HG02623 (cell line): ENCODE data around the gene TNFRSF12A.
"Not testable (repeated sequence)": the region's sequence is repeated elsewhere in the genome, so short reads cannot be mapped to it uniquely, and the experiment has no call there.

Source experiments
- ATAC-seq: cut with Tn5 transposase; IDR thresholded peaks from one replicate; pipeline ENCODE4 v1.9.1; 2021; ENCODE audit warnings: moderate library complexity; ENCODE audit not compliant: unreplicated experiment

TNFRSF12A gene

DNA sequence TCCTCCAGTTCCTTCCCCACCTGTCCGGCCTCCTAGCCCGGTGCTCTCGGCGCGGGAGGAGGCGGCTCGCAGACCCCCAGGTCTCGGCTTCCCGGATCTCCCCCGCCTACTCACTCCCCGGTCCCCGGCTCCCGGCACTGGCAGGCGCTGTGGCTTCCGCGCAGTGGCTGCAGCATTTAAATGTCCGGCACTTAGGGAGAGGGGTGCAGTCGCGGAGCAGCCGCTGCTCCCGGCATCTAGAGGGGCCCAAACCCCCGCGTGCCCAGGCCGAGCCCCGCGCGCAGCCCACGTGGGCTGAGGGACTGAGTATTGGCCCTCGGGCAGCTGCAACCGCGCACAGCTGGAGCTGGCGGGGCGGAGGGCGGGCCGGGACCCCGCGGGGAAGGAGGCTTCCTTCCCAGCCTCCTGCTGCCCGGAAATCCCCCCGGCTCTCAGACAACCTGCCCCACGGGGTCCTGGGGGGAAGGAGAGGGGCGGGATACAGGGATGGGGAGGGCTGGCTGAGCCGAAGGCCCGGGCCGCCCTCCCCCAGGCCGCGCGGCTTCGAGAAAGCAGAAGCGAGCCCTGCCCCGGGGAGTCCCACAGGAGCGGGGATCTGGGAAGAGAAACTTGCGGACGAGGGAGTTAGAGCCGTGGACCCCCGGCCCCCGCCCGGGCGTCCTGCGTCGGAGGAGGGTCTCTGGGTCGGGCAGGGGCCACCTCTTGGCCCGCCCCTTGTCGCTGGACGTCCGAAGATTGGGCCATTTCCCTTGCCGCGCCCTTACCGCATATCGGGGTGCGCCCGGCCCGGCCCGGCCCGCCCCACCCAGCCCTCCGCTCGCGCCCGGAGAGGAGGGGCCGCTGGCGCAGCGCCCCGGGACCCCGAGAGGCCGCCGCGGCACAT lies 25.8 kb downstream of the TNFRSF12A start, which contains the start of gene MMP25:
Gene MMP25 (plus strand): TSS at position 804 of the 883 bp plus-strand sequence. CDS start 357 bp downstream, outside the sequence.
- ATAC-seq, result no peak

DNA sequence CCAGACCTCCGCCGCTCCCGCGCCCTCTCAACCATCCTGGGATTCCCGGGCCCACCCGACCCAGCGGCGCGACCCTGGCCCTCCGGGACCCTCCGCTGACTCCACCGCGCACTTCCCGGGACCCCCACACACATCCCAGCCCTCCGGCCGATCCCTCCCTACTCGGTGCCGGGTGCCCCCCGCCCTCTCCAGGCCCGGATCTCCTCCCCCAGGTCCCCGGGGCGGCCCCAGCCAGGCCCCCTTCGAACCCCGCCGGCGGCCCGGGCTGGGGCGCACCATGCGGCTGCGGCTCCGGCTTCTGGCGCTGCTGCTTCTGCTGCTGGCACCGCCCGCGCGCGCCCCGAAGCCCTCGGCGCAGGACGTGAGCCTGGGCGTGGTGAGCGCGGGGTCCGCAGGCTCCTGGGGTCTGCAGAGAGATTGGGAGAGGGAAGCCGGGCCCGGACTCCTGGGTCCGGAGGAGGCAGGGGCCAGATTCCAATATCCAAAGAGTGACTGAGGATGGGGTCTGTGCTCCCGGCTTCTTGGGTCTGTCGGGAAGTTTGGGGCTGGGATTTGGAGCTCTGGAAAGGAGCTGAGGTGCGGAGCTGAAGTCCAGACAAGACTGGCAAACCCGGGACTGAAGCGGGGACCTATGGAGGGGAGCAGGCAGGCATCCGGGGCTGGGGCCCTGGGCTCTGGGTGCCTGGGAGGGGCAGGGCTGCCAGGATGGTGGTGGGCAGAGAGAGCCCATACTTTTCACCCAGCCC lies 26.6 kb downstream of the TNFRSF12A start:
- no peak for ATAC-seq

DNA sequence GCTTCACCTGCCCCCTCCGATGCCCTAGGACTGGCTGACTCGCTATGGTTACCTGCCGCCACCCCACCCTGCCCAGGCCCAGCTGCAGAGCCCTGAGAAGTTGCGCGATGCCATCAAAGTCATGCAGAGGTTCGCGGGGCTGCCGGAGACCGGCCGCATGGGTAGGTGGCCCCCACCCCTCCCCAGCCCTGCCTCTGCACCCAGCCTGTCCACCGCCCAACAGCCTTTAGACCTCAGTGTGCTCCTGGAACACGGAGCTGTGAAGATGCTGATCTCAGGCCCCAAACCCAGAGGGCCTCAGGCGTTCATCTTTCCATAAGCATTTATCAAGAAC lies 27.2 kb downstream of the TNFRSF12A start:
- no peak for ATAC-seq

DNA sequence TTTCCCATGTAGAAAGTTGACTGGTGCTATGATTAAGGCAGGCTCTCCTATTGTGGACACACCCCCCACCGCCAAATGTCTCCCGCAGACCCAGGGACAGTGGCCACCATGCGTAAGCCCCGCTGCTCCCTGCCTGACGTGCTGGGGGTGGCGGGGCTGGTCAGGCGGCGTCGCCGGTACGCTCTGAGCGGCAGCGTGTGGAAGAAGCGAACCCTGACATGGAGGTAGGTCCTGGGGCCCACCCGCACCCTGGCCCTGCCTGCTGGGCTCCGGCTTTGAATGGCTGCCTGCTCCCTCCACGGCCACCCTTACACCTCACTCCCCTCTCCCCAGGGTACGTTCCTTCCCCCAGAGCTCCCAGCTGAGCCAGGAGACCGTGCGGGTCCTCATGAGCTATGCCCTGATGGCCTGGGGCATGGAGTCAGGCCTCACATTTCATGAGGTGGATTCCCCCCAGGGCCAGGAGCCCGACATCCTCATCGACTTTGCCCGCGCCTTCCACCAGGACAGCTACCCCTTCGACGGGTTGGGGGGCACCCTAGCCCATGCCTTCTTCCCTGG lies 29.8 kb downstream of the TNFRSF12A start:
- no peak for ATAC-seq

DNA sequence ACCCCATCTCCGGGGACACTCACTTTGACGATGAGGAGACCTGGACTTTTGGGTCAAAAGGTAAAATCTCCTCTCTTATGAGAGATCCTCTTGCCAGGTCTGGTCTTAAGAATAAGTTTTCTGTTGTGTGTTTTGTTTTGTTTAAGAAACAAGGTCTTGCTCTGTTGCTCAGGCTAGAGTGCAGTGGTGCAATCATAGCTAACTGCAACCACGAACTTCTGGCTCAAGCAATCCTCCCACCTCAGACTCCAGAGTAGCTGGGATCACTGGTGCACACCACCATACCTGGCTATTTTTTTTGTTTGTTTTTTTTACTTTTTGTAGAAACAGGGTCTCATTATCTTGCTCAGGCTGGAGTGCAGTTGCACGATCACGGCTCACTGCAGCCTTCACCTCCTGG lies 30.3 kb downstream of the TNFRSF12A start:
- ATAC-seq, result no peak

DNA sequence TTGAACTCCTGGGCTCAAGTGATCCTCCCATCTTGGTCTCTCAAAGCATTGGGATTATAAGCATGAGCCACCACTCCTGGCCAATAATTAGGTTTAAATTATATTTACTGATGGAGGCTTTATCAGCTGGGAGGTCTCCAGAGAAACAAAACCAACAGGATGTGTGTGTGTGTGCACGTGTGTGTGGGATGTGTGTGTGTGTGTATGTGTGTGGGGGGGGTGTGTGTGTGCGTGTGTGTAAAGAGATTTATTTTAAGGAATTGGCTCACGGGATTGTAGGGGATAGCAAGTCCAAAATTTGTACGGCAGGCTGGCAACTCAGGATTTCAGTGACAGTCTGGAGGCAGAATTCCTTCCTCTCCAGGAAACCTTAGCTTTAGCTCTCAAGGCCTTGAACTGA lies 30.8 kb downstream of the TNFRSF12A start:
- no peak for ATAC-seq

DNA sequence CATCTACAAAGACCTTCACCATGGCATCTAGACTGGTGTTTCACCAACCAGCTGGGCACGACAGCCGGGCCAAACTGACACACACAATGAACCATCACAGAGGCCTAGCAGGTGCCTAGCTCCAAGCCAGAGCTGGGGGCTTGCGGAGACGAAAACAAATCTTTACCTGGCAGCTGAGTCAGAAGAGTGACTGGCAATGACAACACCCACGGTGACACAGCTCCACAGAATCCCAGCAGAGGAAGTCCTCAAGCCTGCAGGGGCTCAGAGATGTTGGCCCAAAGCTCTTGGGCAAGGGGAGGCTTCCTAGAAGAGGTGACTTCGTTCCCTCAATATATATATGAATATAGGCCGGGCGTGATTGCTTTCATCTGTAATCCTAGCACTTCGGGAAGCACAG lies 31.3 kb downstream of the TNFRSF12A start:
- ATAC-seq, result no peak

DNA sequence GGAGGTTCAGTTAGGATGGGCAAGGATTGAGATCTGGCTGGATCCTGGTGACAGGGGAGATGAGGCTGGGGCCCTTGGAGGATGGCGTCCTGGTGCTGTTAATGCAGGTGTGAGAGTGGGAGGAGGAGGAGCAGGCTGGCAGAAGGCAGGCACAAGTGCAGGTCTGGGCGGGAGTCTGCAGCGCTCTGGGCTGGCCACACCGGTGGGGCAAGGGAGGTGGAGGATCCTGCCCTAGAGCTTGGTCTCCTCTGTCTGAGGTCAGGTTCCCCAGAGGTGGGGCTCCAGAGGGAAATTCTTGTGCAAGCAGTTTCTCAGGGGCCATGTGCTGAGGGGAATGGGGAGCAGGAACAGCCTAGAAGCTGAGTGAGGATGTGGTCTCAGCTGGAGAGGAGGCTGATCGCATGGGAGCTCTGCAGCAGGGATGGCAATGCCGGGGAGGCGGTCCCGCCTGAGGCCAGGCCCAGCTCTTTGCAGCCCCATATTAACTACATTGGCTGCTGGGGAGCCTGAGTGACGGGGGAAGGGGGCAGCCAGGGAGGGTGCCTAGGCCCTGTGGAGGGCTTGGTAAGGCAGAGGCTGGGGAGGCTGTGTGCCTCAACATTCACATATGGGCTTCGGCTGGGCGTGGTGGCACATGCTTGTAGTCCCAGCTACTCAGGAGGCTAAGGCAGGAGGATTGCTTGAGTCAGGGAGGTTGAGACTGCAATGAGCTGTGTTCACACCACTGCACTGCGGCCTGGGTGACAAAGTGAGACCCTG lies 32.6 kb downstream of the TNFRSF12A start:
- not testable (repeated sequence) for ATAC-seq

DNA sequence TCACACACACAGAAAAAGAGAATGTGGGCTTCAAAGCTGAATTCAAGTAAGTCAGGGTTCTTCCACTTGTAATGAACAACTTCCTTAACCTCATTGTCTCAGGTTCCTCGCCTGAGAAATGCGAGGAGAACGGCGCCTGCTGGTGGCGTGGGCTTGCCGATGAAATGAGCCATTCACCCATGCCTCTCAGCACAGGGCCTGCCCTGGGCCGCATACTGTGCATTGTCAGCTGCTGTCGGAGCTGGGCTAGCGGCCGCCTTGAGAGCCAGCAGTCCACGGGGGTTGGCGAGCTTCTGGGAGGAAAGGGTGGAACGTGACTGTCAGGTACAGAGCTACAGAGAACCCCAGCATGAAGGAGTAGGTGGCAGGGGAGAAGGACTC lies 33.2 kb downstream of the TNFRSF12A start:
- not testable (repeated sequence) for ATAC-seq

DNA sequence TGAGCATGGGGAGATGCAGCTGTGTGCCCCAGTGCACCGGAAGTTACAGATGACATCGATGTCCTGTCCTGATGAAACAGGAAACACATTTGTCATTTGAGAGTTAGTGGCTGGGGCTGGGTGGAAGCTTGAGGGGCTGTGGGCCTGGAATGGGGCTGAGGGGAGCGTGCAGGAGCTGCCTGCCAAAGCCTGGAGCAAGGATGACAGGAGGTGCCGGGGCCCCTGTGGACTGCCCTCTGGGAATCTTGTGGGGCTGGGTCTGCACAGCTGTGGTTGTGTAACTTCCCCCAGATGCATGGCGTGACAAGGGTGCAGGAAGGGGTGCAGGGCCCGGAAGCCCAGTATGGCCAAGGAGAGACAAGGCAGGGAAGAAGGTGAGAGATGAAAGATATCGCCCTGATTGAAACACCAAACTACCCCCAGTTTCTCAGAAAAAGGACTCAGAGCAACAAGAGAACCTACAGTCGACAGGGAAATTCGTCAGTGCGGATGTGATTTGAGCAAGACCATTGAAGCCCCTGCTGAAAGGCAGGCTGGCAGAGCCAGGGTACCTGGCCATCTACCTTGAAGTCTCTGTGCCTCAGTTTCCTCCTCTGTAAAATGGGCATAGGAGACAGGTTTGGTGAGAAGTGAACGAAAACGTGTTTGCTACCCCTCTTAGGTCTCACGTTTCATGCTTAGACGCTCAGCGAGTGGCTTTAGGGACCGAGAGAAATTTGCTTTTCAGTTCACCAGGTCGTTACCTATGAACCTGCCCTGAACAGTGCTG lies 35.0 kb downstream of the TNFRSF12A start:
- ATAC-seq, result no peak

DNA sequence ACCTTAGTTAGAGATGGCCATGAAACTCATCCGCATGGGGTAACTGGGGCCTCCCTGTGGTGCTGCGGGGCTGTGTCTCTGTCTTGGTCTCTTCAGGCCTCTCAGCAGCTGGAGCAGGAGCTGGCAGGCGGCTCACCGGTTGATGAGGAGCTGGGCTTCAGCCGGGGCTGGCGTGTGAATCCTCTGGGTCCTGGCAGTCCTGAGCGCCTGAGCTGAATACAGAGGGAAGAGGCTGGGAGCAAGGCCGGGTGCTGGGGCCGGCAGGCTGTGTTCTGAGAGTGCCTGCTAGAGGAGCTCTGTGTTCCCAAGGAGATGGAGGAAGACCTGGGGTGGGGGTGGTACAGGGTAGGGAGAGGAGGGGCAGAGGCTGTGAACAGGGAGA lies 35.6 kb downstream of the TNFRSF12A start:
- not testable (repeated sequence) for ATAC-seq

DNA sequence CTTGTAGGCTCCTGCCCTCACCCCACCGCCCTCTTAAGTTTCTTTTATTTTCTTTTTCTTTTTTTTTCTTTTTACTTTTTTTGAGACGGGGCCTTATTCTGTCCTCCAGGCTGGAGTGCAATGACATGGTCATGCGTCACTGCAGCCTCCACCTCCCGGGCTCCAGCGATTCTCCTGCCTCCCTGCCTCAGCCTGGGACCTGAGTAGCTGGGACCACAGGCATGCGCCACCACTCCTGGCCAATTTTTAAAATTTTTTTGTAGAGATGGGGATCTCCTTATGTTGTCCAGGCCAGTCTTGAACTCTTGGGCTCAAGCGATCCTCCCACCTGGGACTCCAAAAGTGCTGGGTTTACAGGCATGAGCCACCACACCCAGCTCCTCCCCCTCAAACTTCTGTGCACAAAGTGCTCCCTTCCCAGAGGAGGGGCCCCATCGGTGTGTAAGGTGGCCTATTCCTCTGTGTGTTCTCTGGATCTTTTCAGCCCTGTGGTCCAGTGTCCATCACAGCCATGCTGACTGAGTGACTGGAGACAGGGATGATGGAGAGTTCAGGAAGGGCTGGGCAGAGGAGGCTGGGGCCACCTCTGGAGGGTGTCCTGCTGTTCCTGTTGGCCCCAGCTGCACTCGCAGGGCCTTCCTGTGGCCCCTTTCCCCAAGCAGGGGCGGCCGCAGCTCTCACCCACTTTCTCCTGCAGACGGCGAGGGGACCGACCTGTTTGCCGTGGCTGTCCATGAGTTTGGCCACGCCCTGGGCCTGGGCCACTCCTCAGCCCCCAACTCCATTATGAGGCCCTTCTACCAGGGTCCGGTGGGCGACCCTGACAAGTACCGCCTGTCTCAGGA lies 36.4 kb downstream of the TNFRSF12A start:
- ATAC-seq, result no peak

DNA sequence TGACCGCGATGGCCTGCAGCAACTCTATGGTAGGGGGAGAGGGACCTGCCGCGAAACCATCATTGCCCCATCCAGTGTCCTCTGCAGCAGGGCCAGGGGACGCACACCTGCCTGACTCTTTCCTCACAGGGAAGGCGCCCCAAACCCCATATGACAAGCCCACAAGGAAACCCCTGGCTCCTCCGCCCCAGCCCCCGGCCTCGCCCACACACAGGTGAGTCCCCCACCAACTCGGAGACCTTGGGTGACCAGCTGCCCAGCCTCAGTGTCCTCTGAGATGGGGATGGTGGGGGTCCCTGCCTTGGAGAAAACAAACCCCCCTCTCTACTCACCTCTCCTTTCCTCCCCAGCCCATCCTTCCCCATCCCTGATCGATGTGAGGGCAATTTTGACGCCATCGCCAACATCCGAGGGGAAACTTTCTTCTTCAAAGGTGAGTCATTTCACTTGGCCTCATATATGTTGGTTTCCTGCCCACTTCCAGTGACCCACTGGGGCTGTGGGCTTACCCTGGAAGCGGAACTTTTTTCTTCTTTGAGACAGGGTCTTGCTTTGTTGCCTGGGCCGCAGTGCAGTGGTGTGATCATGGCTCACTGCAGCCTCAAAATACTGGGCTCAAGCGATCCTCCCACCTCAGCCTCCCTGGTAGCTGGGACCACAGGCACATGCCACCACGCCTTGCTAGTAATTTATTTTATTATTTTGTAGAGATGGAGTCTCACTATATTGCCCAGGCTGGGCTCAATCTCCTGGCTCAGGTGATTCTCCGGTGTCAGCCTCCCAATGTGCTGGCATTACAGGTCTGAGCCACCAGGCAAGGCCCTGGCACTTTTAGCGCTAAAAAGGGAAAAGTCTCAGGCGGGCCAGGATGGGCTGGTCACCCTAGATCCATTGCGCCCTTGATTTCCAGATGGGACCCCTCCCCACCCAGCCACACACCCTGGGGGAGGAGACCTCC lies 37.3 kb downstream of the TNFRSF12A start:
- ATAC-seq, result no peak

DNA sequence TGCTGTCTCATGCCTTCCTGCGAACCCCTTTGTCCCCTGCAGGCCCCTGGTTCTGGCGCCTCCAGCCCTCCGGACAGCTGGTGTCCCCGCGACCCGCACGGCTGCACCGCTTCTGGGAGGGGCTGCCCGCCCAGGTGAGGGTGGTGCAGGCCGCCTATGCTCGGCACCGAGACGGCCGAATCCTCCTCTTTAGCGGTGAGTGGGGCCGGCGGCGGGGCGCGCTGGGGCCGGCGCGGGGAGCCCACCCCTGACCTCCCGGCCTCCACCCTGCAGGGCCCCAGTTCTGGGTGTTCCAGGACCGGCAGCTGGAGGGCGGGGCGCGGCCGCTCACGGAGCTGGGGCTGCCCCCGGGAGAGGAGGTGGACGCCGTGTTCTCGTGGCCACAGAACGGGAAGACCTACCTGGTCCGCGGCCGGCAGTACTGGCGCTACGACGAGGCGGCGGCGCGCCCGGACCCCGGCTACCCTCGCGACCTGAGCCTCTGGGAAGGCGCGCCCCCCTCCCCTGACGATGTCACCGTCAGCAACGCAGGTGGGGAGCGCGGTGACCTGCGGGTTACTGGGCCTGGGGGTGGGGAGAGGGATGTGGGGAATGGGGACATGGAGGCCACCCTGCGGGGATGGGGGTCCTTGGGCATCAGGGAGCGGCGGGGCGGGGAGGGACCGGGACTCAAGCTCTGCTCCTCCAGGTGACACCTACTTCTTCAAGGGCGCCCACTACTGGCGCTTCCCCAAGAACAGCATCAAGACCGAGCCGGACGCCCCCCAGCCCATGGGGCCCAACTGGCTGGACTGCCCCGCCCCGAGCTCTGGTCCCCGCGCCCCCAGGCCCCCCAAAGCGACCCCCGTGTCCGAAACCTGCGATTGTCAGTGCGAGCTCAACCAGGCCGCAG lies 38.2 kb downstream of the TNFRSF12A start:
- no peak for ATAC-seq

DNA sequence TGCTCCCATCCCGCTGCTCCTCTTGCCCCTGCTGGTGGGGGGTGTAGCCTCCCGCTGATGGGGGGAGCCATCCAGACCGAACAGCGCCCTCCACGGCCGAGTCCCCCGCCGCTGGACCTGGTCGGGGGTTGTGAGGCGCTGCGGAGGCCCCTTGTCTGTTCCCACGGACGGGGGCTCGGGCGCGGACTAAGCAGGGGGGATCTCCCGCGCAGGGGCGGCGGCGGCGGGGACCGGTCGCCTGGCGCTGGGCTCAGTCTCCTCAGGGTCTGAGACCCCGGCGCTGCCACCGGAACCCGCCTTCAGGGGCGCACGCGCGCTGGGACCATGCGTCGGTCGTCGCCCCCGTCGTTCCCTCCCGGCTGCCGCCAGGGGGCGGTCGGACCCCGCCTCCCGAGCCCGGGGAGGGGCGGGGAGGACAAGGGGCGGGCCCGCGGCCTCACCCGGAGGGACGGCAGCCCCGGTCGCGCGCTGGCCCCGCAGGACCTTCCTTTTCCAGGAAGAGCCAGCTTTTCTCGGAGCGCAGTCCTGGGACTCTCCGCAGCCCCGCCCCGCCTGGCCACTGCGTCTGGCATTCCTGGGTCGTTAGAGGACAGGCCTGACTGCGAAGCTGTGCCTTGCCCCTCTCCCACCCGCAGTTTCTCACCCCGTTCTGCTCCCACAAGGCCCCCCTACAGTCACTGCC lies 39.0 kb downstream of the TNFRSF12A start:
- ATAC-seq, result peak; percentile 80

DNA sequence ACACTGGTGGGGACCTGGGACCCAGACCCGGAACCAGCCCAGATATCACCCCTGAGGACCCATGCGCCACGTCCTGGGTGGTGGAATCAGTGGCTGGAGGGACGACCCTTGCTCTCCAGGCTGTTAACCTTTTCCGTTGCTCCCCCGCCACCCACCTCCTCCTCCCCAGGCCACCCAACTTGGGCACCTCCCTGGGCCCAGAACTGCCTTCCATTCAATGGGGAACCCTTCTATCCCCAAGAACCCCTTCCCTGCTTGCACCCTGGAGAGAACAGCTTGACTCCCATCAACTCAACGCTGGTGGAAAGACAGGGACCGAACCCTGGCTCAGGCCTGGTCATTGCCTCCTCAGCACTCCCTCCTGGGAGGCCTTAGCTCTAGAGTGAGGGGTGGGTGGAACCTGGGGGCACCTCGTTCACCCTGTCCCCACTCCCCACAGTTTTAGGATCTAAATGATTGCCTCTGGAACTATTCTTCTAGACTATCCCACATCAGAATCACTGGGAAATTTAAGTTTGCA lies 39.6 kb downstream of the TNFRSF12A start:
- ATAC-seq, result no peak
